ENCODE data around the gene KRT9. TPM values are rescaled to one million over a fixed set of nuclear protein-coding genes. Genes with fewer than 3 reads are reported as not detected.

The KRT9 gene
- total RNA-seq, 1 donor from 2014 or later, result not detected

- no peaks in the 10 kb centered on the region for H3K36me3 Mint-ChIP-seq (ENCODE audit: low read depth, unreplicated experiment)
- H3K27me3 Mint-ChIP-seq (ENCODE audit: unreplicated experiment), result peaks cover 15% of the 10 kb centered on the region
- H3K27ac Mint-ChIP-seq (ENCODE audit: unreplicated experiment), result no peak overlapping the region
- no peaks in the 10 kb centered on the region for H3K4me1 Mint-ChIP-seq (ENCODE audit: unreplicated experiment)
- no peak for TF ChIP-seq CTCF (IDR thresholded peaks at IDR 0.05; ENCODE audit: unreplicated experiment)
- H3K9me3 Mint-ChIP-seq (ENCODE audit: unreplicated experiment), result no peaks in the 10 kb centered on the region
- DNase-seq (ENCODE audit: low spot score), result no peak
- no peak overlapping the region for H3K4me3 Mint-ChIP-seq (ENCODE audit: unreplicated experiment)
Measured at GRCh38 chr17:41530062-41531048, 41.5 kb downstream of the KRT9 start.

GRCh38 chr17:41529491-41529915 lies 42.4 kb downstream of the KRT9 start:
- Mint-ChIP-seq H3K27me3 (ENCODE audit: unreplicated experiment) (peaks cover 15% of the 10 kb centered on the region), H3K9me3 (ENCODE audit: unreplicated experiment) (no peaks in the 10 kb centered on the region), H3K4me1 (ENCODE audit: unreplicated experiment) (no peaks in the 10 kb centered on the region), H3K4me3 (ENCODE audit: unreplicated experiment) (no peak overlapping the region), H3K27ac (ENCODE audit: unreplicated experiment) (peak overlapping the region; percentile 42), H3K36me3 (ENCODE audit: low read depth, unreplicated experiment) (no peaks in the 10 kb centered on the region)
- TF ChIP-seq CTCF (IDR thresholded peaks at IDR 0.05; ENCODE audit: unreplicated experiment), result no peak
- DNase-seq (ENCODE audit: low spot score), result no peak

GRCh38 chr17:41528959-41529353 lies 42.9 kb downstream of the KRT9 start:
- Mint-ChIP-seq H3K36me3 (ENCODE audit: low read depth, unreplicated experiment) (no peaks in the 10 kb centered on the region), H3K4me3 (ENCODE audit: unreplicated experiment) (no peak overlapping the region), H3K4me1 (ENCODE audit: unreplicated experiment) (no peaks in the 10 kb centered on the region), H3K9me3 (ENCODE audit: unreplicated experiment) (no peaks in the 10 kb centered on the region), H3K27me3 (ENCODE audit: unreplicated experiment) (peaks cover 15% of the 10 kb centered on the region), H3K27ac (ENCODE audit: unreplicated experiment) (peak overlapping the region; percentile 42)
- no peak for TF ChIP-seq CTCF (IDR thresholded peaks at IDR 0.05; ENCODE audit: unreplicated experiment)
- DNase-seq (ENCODE audit: low spot score), result no peak

- no peak for TF ChIP-seq CTCF (IDR thresholded peaks at IDR 0.05; ENCODE audit: unreplicated experiment)
- H3K4me1 Mint-ChIP-seq (ENCODE audit: unreplicated experiment), result no peaks in the 10 kb centered on the region
- H3K36me3 Mint-ChIP-seq (ENCODE audit: low read depth, unreplicated experiment), result no peaks in the 10 kb centered on the region
- no peaks in the 10 kb centered on the region for H3K9me3 Mint-ChIP-seq (ENCODE audit: unreplicated experiment)
- H3K27ac Mint-ChIP-seq (ENCODE audit: unreplicated experiment), result no peak overlapping the region
- peaks cover 15% of the 10 kb centered on the region for H3K27me3 Mint-ChIP-seq (ENCODE audit: unreplicated experiment)
- no peak overlapping the region for H3K4me3 Mint-ChIP-seq (ENCODE audit: unreplicated experiment)
- no peak for DNase-seq (ENCODE audit: low spot score)
Measured at GRCh38 chr17:41527063-41528023, 44.5 kb downstream of the KRT9 start.
